ENCODE data around the gene CTAGE8.
"Not testable (repeated sequence)": the region's sequence is repeated elsewhere in the genome, so short reads cannot be mapped to it uniquely, and the experiment has no call there.

DNA sequence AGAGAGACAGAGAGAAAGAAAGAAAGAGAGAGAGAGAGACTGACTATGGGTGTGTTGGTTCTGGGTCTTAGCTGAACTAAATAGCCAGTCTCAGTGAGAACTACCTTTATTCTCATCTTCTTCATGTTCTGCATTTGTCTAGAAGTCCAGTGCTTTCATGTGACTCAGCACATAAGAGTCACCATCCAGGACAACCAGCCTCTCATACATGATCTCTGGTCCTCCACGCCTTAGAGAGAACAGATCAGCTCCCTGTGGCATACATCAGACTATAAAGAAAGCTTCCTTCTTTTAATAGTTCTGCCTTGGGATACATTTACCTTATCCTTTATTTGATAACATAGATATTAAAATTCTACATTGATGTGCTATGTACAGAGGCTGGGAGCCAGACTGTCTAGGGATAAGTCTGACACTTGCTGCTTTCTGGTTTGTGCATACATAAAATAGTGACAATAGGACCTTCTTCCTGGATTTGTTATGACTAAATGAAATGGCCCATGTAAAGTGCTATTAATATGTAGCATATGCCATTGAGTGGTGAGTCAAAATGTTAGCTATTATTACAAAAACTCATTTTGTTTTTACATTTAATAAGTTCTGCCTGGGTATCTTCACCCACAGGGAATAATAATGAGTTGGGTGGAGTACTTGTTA, 21.3 kb downstream of the CTAGE8 start:
- not testable (repeated sequence) for TF ChIP-seq CTCF (IDR thresholded peaks at IDR 0.05 in 4 of 5, conservative IDR thresholded peaks at IDR 0.05 in 1 of 5); POLR2A (IDR thresholded peaks at IDR 0.05)
